Stimulated activated memory B cell treated with anti-CD40 and anti-IgM and Interleukin-4, amounts not matched to agents 10 μg/mL and 1 μg/mL and 100 μg/mL, for 72 hours (primary cell): ENCODE measurements around the gene SDK1.
"Not testable (repeated sequence)": the region's sequence is repeated elsewhere in the genome, so short reads cannot be mapped to it uniquely, and the experiment has no call there.

Source experiments
- ATAC-seq: fragments of 150-1000 bp; cut with Tn5 transposase; 2 replicates; pipeline ENCODE4 v1.10.0; 2021
- H3K27ac Mint-ChIP-seq: one replicate; pipeline ENCODE4 v1.8.0; 2022; ENCODE audit warnings: mild to moderate bottlenecking, mixed read lengths
- H3K27me3 Mint-ChIP-seq: one replicate; pipeline ENCODE4 v1.8.0; 2022; ENCODE audit warnings: mixed read lengths
- H3K36me3 Mint-ChIP-seq: one replicate; pipeline ENCODE4 v1.8.0; 2022; ENCODE audit warnings: mixed read lengths
- H3K4me1 Mint-ChIP-seq: one replicate; pipeline ENCODE4 v1.8.0; 2022; ENCODE audit warnings: mixed read lengths
- H3K4me3 Mint-ChIP-seq: one replicate; pipeline ENCODE4 v1.8.0; 2022; ENCODE audit warnings: mild to moderate bottlenecking, moderate library complexity, mixed read lengths
- H3K9me3 Mint-ChIP-seq: one replicate; pipeline ENCODE4 v1.8.0; 2022; ENCODE audit warnings: mixed read lengths

Gene SDK1

GRCh38 chr7:3955026-3955425, 654.0 kb downstream of the SDK1 start:
- Mint-ChIP-seq H3K27ac (peak overlapping the region; percentile 72), H3K4me3 (no peak overlapping the region), H3K4me1 (peaks cover 56% of the 10 kb centered on the region), H3K27me3 (peaks cover 37% of the 10 kb centered on the region), H3K9me3 (peaks cover 6% of the 10 kb centered on the region), H3K36me3 (no peaks in the 10 kb centered on the region)
- ATAC-seq, result no peak

- Mint-ChIP-seq H3K36me3 (no peaks in the 10 kb centered on the region), H3K4me1 (peaks cover 46% of the 10 kb centered on the region), H3K27ac (peak overlapping the region; percentile 72), H3K27me3 (peaks cover 27% of the 10 kb centered on the region), H3K4me3 (peak overlapping the region; percentile 29), H3K9me3 (peaks cover 2% of the 10 kb centered on the region)
- ATAC-seq, result peak; percentile 93
These were observed 655.0 kb downstream of the SDK1 start for GRCh38 chr7:3955751-3956696.

GRCh38 chr7:3956949-3957348, 655.9 kb downstream of the SDK1 start:
- Mint-ChIP-seq H3K27ac (peak overlapping the region; percentile 72), H3K4me1 (peaks cover 43% of the 10 kb centered on the region), H3K9me3 (peaks cover 4% of the 10 kb centered on the region), H3K4me3 (peak overlapping the region; percentile 18), H3K27me3 (peaks cover 17% of the 10 kb centered on the region), H3K36me3 (no peaks in the 10 kb centered on the region)
- peak; percentile 57 for ATAC-seq

- peak; percentile 70 for ATAC-seq
- no peaks in the 10 kb centered on the region for H3K36me3 Mint-ChIP-seq
- peaks cover 15% of the 10 kb centered on the region for H3K27me3 Mint-ChIP-seq
- peak overlapping the region; percentile 72 for H3K27ac Mint-ChIP-seq
- no peak overlapping the region for H3K4me3 Mint-ChIP-seq
- H3K4me1 Mint-ChIP-seq, result peaks cover 43% of the 10 kb centered on the region
- peaks cover 5% of the 10 kb centered on the region for H3K9me3 Mint-ChIP-seq
These were observed 656.5 kb downstream of the SDK1 start for GRCh38 chr7:3957472-3958108.

- H3K4me3 Mint-ChIP-seq, result no peak overlapping the region
- no peak for ATAC-seq
- H3K36me3 Mint-ChIP-seq, result no peaks in the 10 kb centered on the region
- peaks cover 39% of the 10 kb centered on the region for H3K4me1 Mint-ChIP-seq
- H3K9me3 Mint-ChIP-seq, result peaks cover 5% of the 10 kb centered on the region
- H3K27ac Mint-ChIP-seq, result no peak overlapping the region
- peaks cover 15% of the 10 kb centered on the region for H3K27me3 Mint-ChIP-seq
These were observed 657.0 kb downstream of the SDK1 start for GRCh38 chr7:3958109-3958483.

GRCh38 chr7:3959364-3959763, 658.3 kb downstream of the SDK1 start:
- ATAC-seq, result no peak
- Mint-ChIP-seq H3K4me1 (peaks cover 35% of the 10 kb centered on the region), H3K27ac (no peak overlapping the region), H3K27me3 (peaks cover 19% of the 10 kb centered on the region), H3K4me3 (no peak overlapping the region), H3K36me3 (no peaks in the 10 kb centered on the region), H3K9me3 (peaks cover 5% of the 10 kb centered on the region)

- no peak for ATAC-seq
- Mint-ChIP-seq H3K4me1 (peaks cover 30% of the 10 kb centered on the region), H3K4me3 (no peak overlapping the region), H3K36me3 (no peaks in the 10 kb centered on the region), H3K9me3 (peaks cover 5% of the 10 kb centered on the region), H3K27ac (no peak overlapping the region), H3K27me3 (peaks cover 19% of the 10 kb centered on the region)
These were observed 659.2 kb downstream of the SDK1 start for GRCh38 chr7:3960050-3960763.

GRCh38 chr7:3960942-3961341, 659.9 kb downstream of the SDK1 start:
- Mint-ChIP-seq H3K9me3 (peaks cover 5% of the 10 kb centered on the region), H3K27ac (no peak overlapping the region), H3K4me1 (peaks cover 23% of the 10 kb centered on the region), H3K36me3 (no peaks in the 10 kb centered on the region), H3K27me3 (peaks cover 19% of the 10 kb centered on the region), H3K4me3 (no peak overlapping the region)
- ATAC-seq, result no peak

GRCh38 chr7:3961857-3962503, 660.9 kb downstream of the SDK1 start:
- no peak for ATAC-seq
- H3K27ac Mint-ChIP-seq, result no peak overlapping the region
- peaks cover 23% of the 10 kb centered on the region for H3K27me3 Mint-ChIP-seq
- H3K4me1 Mint-ChIP-seq, result peaks cover 12% of the 10 kb centered on the region
- H3K9me3 Mint-ChIP-seq, result peaks cover 5% of the 10 kb centered on the region
- no peak overlapping the region for H3K4me3 Mint-ChIP-seq
- H3K36me3 Mint-ChIP-seq, result no peaks in the 10 kb centered on the region

- not testable (repeated sequence) for H3K4me1 Mint-ChIP-seq, H3K36me3 Mint-ChIP-seq, H3K9me3 Mint-ChIP-seq, H3K27ac Mint-ChIP-seq, ATAC-seq, H3K4me3 Mint-ChIP-seq
- H3K27me3 Mint-ChIP-seq, result peaks cover 23% of the 10 kb centered on the region
These were observed 662.7 kb downstream of the SDK1 start for GRCh38 chr7:3963768-3964167.

- Mint-ChIP-seq H3K4me1 (no peaks in the 10 kb centered on the region), H3K27me3 (peaks cover 23% of the 10 kb centered on the region), H3K9me3 (peaks cover 8% of the 10 kb centered on the region), H3K36me3 (no peaks in the 10 kb centered on the region), H3K4me3 (no peak overlapping the region), H3K27ac (no peak overlapping the region)
- ATAC-seq, result no peak
These were observed 664.0 kb downstream of the SDK1 start for GRCh38 chr7:3964980-3965606.

- Mint-ChIP-seq H3K36me3 (no peaks in the 10 kb centered on the region), H3K27me3 (peaks cover 31% of the 10 kb centered on the region), H3K4me1 (no peaks in the 10 kb centered on the region), H3K9me3 (peaks cover 8% of the 10 kb centered on the region), H3K4me3 (no peak overlapping the region), H3K27ac (no peak overlapping the region)
- no peak for ATAC-seq
These were observed 664.8 kb downstream of the SDK1 start for GRCh38 chr7:3965794-3966395.

- H3K36me3 Mint-ChIP-seq, result no peaks in the 10 kb centered on the region
These were observed 667.2 kb downstream of the SDK1 start for GRCh38 chr7:3968234-3968633.

GRCh38 chr7:3969286-3969685, 668.2 kb downstream of the SDK1 start:
- no peak overlapping the region for H3K27ac Mint-ChIP-seq
- H3K4me1 Mint-ChIP-seq, result no peaks in the 10 kb centered on the region
- H3K9me3 Mint-ChIP-seq, result peaks cover 3% of the 10 kb centered on the region
- no peak for ATAC-seq
- H3K36me3 Mint-ChIP-seq, result no peaks in the 10 kb centered on the region
- H3K4me3 Mint-ChIP-seq, result no peak overlapping the region
- peaks cover 57% of the 10 kb centered on the region for H3K27me3 Mint-ChIP-seq

More at GRCh38 chr7:3968234-3968633, 667.2 kb downstream of the SDK1 start:
- peaks cover 3% of the 10 kb centered on the region for H3K9me3 Mint-ChIP-seq
- no peaks in the 10 kb centered on the region for H3K4me1 Mint-ChIP-seq
- no peak for ATAC-seq
- no peak overlapping the region for H3K27ac Mint-ChIP-seq
- H3K4me3 Mint-ChIP-seq, result no peak overlapping the region
- peaks cover 55% of the 10 kb centered on the region for H3K27me3 Mint-ChIP-seq
